H1 (cell line): ENCODE data around the gene PPP1R17. TPM values are rescaled to one million over a fixed set of nuclear protein-coding genes. Genes with fewer than 3 reads are reported as not detected.

Experiments used
- CHD7 ChIP-seq: fragments of 300-600 bp; sonication (generic); IDR thresholded peaks from 2 replicates; pipeline ENCODE4 v1.7.1; 2012; ENCODE audit warnings: low read length, moderate library complexity, mild to moderate bottlenecking, inconsistent platforms; ENCODE audit not compliant: insufficient replicate concordance
- FOSL1 ChIP-seq: IDR thresholded peaks from 2 replicates; pipeline ENCODE4 v1.6.1; 2011; ENCODE audit warnings: mild to moderate bottlenecking, low read depth, low read length, moderate library complexity; ENCODE audit not compliant: insufficient read depth
- GTF2F1 ChIP-seq: IDR thresholded peaks from 2 replicates; pipeline ENCODE4 v1.6.1; 2012; ENCODE audit warnings: low read depth, low read length, improper control_type of control experiment, borderline replicate concordance
- SUZ12 ChIP-seq: fragments of 200-600 bp; sonication (generic); IDR thresholded peaks from 2 replicates; pipeline ENCODE4 v1.6.1; 2012; ENCODE audit warnings: mild to moderate bottlenecking, inconsistent platforms, low read length, moderate library complexity, mixed read lengths
- polyA plus RNA-seq, 7 experiments: library from polyadenylated mRNA; depleted of rRNA in 3 of 7; stranded (reverse) in 5 of 7; unstranded in 2 of 7; fragments of >200 nt in 5 of 7; fragments of 200-250 nt in 2 of 7; gene quantifications; 1 replicate in 5 of 7; 2 replicates in 1 of 7; 4 replicates in 1 of 7; pipeline versions ENCODE4 v1.2.1 to v1.2.3, GENCODE V29; 2011 to 2013; ENCODE audit warnings: missing spikeins in 2 of 7, mixed read lengths in 2 of 7
- total RNA-seq: library from RNA; stranded (reverse); fragmentation: NEBNext Ultra II Directional; extraction: Animal tissue kit (Norgen Biotek cat#: 25700); gene quantifications from 2 replicates; pipeline ENCODE4 v1.2.1, GENCODE V29; 2021

PPP1R17 gene
- total and polyA plus RNA-seq, 2 of the 8 experiments (the other 6 are each of a cell fraction or from before 2014, with no cell fraction given): 1.5 to 2.5 TPM

- TF ChIP-seq CHD7 (no peak), GTF2F1 (no peak), SUZ12 (no peak), FOSL1 (no peak)
Observed at GRCh38 chr7:31699050-31699449, 12.0 kb downstream of the PPP1R17 start (continued).
